SK-N-SH (cell line): ENCODE measurements around the gene ABHD12. TPM values are rescaled to one million over a fixed set of nuclear protein-coding genes. Genes with fewer than 3 reads are reported as not detected.

ENCODE experiments used
- CTCF ChIA-PET: fragments of 300-600, 350-600 bp; formaldehyde crosslinking; extraction: SDS; loops from one replicate; lab custom pipeline; 2021; lab: Yijun Ruan, JAX
- POLR2A ChIA-PET: fragments of 350-600 bp; sonication (Branson Sonifier 250); formaldehyde crosslinking; extraction: SDS; loops from one replicate; lab custom pipeline; 2020; ENCODE audit warnings: antibody characterized with exemption, inconsistent platforms; lab: Yijun Ruan, JAX
- DNase-seq: peaks from one replicate; pipeline ENCODE4 v3.0.0; 2012
- H2AFZ ChIP-seq: fragments of 200-600 bp; sonication (generic); 2 replicates; pipeline ENCODE4 v1.8.1; 2016; ENCODE audit warnings: antibody characterized with exemption, mild to moderate bottlenecking, low read depth
- H3F3A ChIP-seq: fragments of 200-600 bp; sonication (generic); replicated peaks from 2 replicates; pipeline ENCODE3; 2016; ENCODE audit warnings: antibody characterized with exemption, mild to moderate bottlenecking; ENCODE audit not compliant: insufficient read depth
- H3K27ac ChIP-seq, 2 experiments: fragments of 200-500 bp in 1 of 2; fragments of 200-600 bp in 1 of 2; sonication (Bioruptor generic) in 1 of 2; sonication (generic), shearing (Covaris generic) in 1 of 2; 2 replicates each; pipeline versions ENCODE4 v1.5.1 to v1.6.1; 2014 to 2016; ENCODE audit warnings: low read depth in 2 of 2, inconsistent platforms in 1 of 2, low read length in 1 of 2, mild to moderate bottlenecking in 1 of 2, mixed read lengths in 1 of 2
- H3K27me3 ChIP-seq: fragments of 200-600 bp; sonication (generic), shearing (Covaris generic); 2 replicates; pipeline ENCODE4 v1.6.1; 2016; ENCODE audit warnings: mixed run types; ENCODE audit not compliant: insufficient read depth
- H3K36me3 ChIP-seq, 2 experiments: fragments of 200-500 bp in 1 of 2; fragments of 200-600 bp in 1 of 2; sonication (Bioruptor generic) in 1 of 2; sonication (generic) in 1 of 2; replicated peaks in 1 of 2; 2 replicates each; pipeline versions ENCODE3 to v1.5.1; 2014 to 2016; ENCODE audit warnings: low read length in 1 of 2, mild to moderate bottlenecking in 1 of 2; ENCODE audit not compliant: insufficient read depth in 2 of 2, control insufficient read depth in 1 of 2
- H3K4me1 ChIP-seq, 2 experiments: fragments of 200-500 bp in 1 of 2; fragments of 200-600 bp in 1 of 2; sonication (Bioruptor generic) in 1 of 2; sonication (generic), shearing (Covaris generic) in 1 of 2; 2 replicates each; pipeline versions ENCODE4 v1.5.1 to v1.6.1; 2014 to 2016; ENCODE audit warnings: low read depth in 1 of 2, low read length in 1 of 2, mixed run types in 1 of 2; ENCODE audit not compliant: insufficient read depth in 2 of 2, control insufficient read depth in 1 of 2
- H3K4me2 ChIP-seq: fragments of 200-600 bp; sonication (generic), shearing (Covaris generic); 2 replicates; pipeline ENCODE4 v1.6.1; 2017; ENCODE audit warnings: mixed run types
- H3K4me3 ChIP-seq, 2 experiments: fragments of 200-500 bp in 1 of 2; fragments of 200-600 bp in 1 of 2; sonication (Bioruptor generic) in 1 of 2; sonication (generic), shearing (Covaris generic) in 1 of 2; 2 replicates each; pipeline versions ENCODE4 v1.5.1 to v1.8.1; 2014 to 2016; ENCODE audit warnings: low read depth in 2 of 2, inconsistent platforms in 1 of 2, low read length in 1 of 2, mild to moderate bottlenecking in 1 of 2, mixed read lengths in 1 of 2, moderate library complexity in 1 of 2
- H3K79me2 ChIP-seq: fragments of 200-600 bp; sonication (generic); 2 replicates; pipeline ENCODE4 v1.8.1; 2017; ENCODE audit warnings: mild to moderate bottlenecking; ENCODE audit not compliant: insufficient read depth
- H3K9ac ChIP-seq: fragments of 200-600 bp; sonication (generic); 2 replicates; pipeline ENCODE4 v1.6.1; 2017; ENCODE audit warnings: mixed run types
- H3K9me2 ChIP-seq: fragments of 200-600 bp; sonication (generic); 2 replicates; pipeline ENCODE4 v1.6.1; 2017; ENCODE audit warnings: mixed run types
- H3K9me3 ChIP-seq: fragments of 200-600 bp; sonication (generic); 2 replicates; pipeline ENCODE4 v1.6.1; 2017; ENCODE audit warnings: mixed run types, mild to moderate bottlenecking, moderate library complexity
- H4K20me1 ChIP-seq: fragments of 200-600 bp; sonication (generic); 2 replicates; pipeline ENCODE4 v1.6.1; 2017; ENCODE audit warnings: mild to moderate bottlenecking, mixed run types; ENCODE audit not compliant: insufficient read depth
- CHD2 ChIP-seq: fragments of 150-350 bp; IDR thresholded peaks from 2 replicates; pipeline ENCODE4 v1.6.1; 2018; ENCODE audit warnings: low read length; ENCODE audit not compliant: partially characterized antibody
- ELF1 ChIP-seq: IDR thresholded peaks from 2 replicates; pipeline ENCODE4 v1.4.0; 2012
- EP300 ChIP-seq, 2 experiments: IDR thresholded peaks; 2 replicates each; pipeline versions ENCODE4 v1.4.0 to v1.6.1; 2012; ENCODE audit warnings: borderline replicate concordance in 1 of 2, low read depth in 1 of 2, low read length in 1 of 2
- EZH2phosphoT487 ChIP-seq: fragments of 200-600 bp; sonication (generic); IDR thresholded peaks from 2 replicates; pipeline ENCODE4 v1.6.1; 2017; ENCODE audit warnings: low read depth, mixed run types, mild to moderate bottlenecking, antibody characterized with exemption, moderate library complexity, borderline replicate concordance
- FOXM1 ChIP-seq: IDR thresholded peaks from 2 replicates; pipeline ENCODE4 v1.4.0; 2012; ENCODE audit warnings: low read depth, mild to moderate bottlenecking
- GABPA ChIP-seq: IDR thresholded peaks from 2 replicates; pipeline ENCODE4 v1.4.0; 2012; ENCODE audit warnings: low read depth, mild to moderate bottlenecking
- IRF3 ChIP-seq: fragments of 150-350 bp; IDR thresholded peaks from 2 replicates; pipeline ENCODE4 v1.6.1; 2016; ENCODE audit warnings: mild to moderate bottlenecking, low read depth, low read length
- RFX5 ChIP-seq: IDR thresholded peaks from 2 replicates; pipeline ENCODE4 v1.6.1; 2012; ENCODE audit warnings: mild to moderate bottlenecking, improper control_type of control experiment, low read length
- RXRA ChIP-seq: IDR thresholded peaks from 2 replicates; pipeline ENCODE4 v1.4.0; 2012; ENCODE audit warnings: low read depth, mild to moderate bottlenecking, borderline replicate concordance
- SMC3 ChIP-seq: IDR thresholded peaks from 2 replicates; pipeline ENCODE4 v1.6.1; 2012; ENCODE audit warnings: low read depth, low read length, improper control_type of control experiment
- ZBTB33 ChIP-seq: IDR thresholded peaks from 2 replicates; pipeline ENCODE4 v1.4.0; 2012; ENCODE audit warnings: low read depth, borderline replicate concordance
- WGBS: methylation state at CpG from one replicate; pipeline ENCODE4 v1.1.6; 2017; ENCODE audit warnings: low lambda C conversion rate; 5-methylcytosine and 5-hydroxymethylcytosine counted together
- polyA plus RNA-seq, 3 experiments: library from polyadenylated mRNA; depleted of rRNA; stranded (reverse); fragments of >200 nt; gene quantifications; 2 replicates each; pipeline ENCODE4 v1.2.3, GENCODE V29; 2012
- TF ChIP-seq, protein P1 (sequence below): IDR thresholded peaks from 2 replicates; pipeline ENCODE4 v1.6.1; 2012; ENCODE audit warnings: mild to moderate bottlenecking, low read depth, low read length, moderate library complexity
- TF ChIP-seq, protein P2 (sequence below): IDR thresholded peaks from 2 replicates; pipeline ENCODE4 v1.4.0; 2012; ENCODE audit warnings: low read depth

The ABHD12 gene
- polyA plus RNA-seq, 1 of the 3 experiments (the other 2 are of a cell fraction), result 33.5 TPM

DNA sequence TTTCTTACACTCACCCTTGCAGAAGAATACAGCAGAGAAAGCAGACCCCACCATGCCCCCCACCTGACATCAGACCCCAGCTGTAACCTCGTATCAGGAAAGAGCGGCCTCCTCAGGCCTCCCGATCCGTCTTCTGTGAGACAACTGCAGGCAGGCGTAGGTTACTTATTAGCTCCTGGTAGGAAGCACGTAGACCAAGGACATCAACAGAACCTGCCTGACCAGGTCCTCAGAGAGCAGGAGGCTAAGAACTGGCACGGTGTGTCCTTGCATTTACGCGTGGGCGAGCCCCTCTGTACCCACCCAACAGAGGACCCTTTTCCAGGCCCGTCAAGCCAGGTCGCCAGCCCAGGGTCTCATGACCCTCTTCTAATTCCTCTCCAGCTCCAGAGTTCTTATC lies 51.0 kb downstream of the ABHD12 start:
- WGBS, result 97% methylated on average over 12 of the region's 12 CpGs

GRCh38 chr20:25338112-25339023 lies 52.3 kb downstream of the ABHD12 start:
- no peaks in the 10 kb centered on the region for H3F3A ChIP-seq
- POLR2A ChIA-PET, result no interaction called here
- no peak for TF ChIP-seq EP300 (IDR thresholded peaks at IDR 0.05; ENCODE audit: borderline replicate concordance in 1 of 2, low read depth in 1 of 2, low read length in 1 of 2)
- TF ChIP-seq, protein P1, sequence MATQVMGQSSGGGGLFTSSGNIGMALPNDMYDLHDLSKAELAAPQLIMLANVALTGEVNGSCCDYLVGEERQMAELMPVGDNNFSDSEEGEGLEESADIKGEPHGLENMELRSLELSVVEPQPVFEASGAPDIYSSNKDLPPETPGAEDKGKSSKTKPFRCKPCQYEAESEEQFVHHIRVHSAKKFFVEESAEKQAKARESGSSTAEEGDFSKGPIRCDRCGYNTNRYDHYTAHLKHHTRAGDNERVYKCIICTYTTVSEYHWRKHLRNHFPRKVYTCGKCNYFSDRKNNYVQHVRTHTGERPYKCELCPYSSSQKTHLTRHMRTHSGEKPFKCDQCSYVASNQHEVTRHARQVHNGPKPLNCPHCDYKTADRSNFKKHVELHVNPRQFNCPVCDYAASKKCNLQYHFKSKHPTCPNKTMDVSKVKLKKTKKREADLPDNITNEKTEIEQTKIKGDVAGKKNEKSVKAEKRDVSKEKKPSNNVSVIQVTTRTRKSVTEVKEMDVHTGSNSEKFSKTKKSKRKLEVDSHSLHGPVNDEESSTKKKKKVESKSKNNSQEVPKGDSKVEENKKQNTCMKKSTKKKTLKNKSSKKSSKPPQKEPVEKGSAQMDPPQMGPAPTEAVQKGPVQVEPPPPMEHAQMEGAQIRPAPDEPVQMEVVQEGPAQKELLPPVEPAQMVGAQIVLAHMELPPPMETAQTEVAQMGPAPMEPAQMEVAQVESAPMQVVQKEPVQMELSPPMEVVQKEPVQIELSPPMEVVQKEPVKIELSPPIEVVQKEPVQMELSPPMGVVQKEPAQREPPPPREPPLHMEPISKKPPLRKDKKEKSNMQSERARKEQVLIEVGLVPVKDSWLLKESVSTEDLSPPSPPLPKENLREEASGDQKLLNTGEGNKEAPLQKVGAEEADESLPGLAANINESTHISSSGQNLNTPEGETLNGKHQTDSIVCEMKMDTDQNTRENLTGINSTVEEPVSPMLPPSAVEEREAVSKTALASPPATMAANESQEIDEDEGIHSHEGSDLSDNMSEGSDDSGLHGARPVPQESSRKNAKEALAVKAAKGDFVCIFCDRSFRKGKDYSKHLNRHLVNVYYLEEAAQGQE, result no peak
- no peak for TF ChIP-seq ELF1
- TF ChIP-seq, protein P2, sequence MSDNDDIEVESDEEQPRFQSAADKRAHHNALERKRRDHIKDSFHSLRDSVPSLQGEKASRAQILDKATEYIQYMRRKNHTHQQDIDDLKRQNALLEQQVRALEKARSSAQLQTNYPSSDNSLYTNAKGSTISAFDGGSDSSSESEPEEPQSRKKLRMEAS, result no peak
- TF ChIP-seq IRF3, result no peak
- TF ChIP-seq FOXM1, result no peak
- TF ChIP-seq GABPA, result no peak
- no peak for TF ChIP-seq CHD2
- TF ChIP-seq EZH2phosphoT487, result no peak
- TF ChIP-seq RXRA, result no peak
- no peak for TF ChIP-seq ZBTB33
- TF ChIP-seq SMC3, result no peak
- TF ChIP-seq RFX5, result no peak

More for the DNA sequence above, 51.0 kb downstream of the ABHD12 start:
- Histone ChIP-seq H3K4me3 (no peak overlapping the region), H3K36me3 (peaks cover 0 to 3% of the 10 kb centered on the region in 2 experiments), H3F3A (no peaks in the 10 kb centered on the region), H3K9ac (no peak overlapping the region), H3K27ac (no peak overlapping the region), H3K9me2 (no peaks in the 10 kb centered on the region), H3K9me3 (no peaks in the 10 kb centered on the region), H3K27me3 (no peaks in the 10 kb centered on the region), H3K79me2 (peaks cover 34% of the 10 kb centered on the region), H4K20me1 (peaks cover 7% of the 10 kb centered on the region; the same call in 1 of the 2 replicates), H3K4me1 (peaks cover 0 to 5% of the 10 kb centered on the region in 2 experiments; a peak in 1 of 4 replicates), H2AFZ (no peak overlapping the region), H3K4me2 (no peak overlapping the region)
- DNase-seq, result no peak
- no peak for TF ChIP-seq IRF3
- ChIA-PET POLR2A (no interaction called here), CTCF (interaction anchor here (0.7 kb wide), 1 partner anchor 60 kb away, joined by 3 read pairs; no protein-coding TSS in a partner anchor)

More at GRCh38 chr20:25338112-25339023, 52.3 kb downstream of the ABHD12 start:
- H4K20me1 ChIP-seq, result peaks cover 7% of the 10 kb centered on the region; the same call in 1 of the 2 replicates
- no peaks in the 10 kb centered on the region for H3K27me3 ChIP-seq
- no peak overlapping the region for H2AFZ ChIP-seq
- CTCF ChIA-PET, result no interaction called here
- no peak overlapping the region for H3K9ac ChIP-seq
- peaks cover 32% of the 10 kb centered on the region; the same call in 1 of the 2 replicates for H3K79me2 ChIP-seq
- WGBS, result 95% methylated on average over 11 of the region's 11 CpGs
- no peak overlapping the region for H3K4me2 ChIP-seq
- H3K9me2 ChIP-seq, result no peaks in the 10 kb centered on the region
- no peak for DNase-seq
- H3K4me1 ChIP-seq, result peaks cover 0 to 5% of the 10 kb centered on the region in 2 experiments; a peak in 1 of 4 replicates
- no peaks in the 10 kb centered on the region for H3K36me3 ChIP-seq
- no peak overlapping the region for H3K27ac ChIP-seq
- no peaks in the 10 kb centered on the region for H3K9me3 ChIP-seq
- no peak overlapping the region for H3K4me3 ChIP-seq
